ENCODE data around the gene ESYT1.
A peak's percentile ranks its signal among the peaks of the same experiment; 100 is the strongest.

The ESYT1 gene

GRCh38 chr12:56119361-56119796 is 8.7 kb upstream of the ESYT1 start (continued):
- TF ChIP-seq PRDM10 (tag by site-specific recombination; IDR thresholded peaks at IDR 0.05) (peak; percentile 86), GLIS1 (tag by site-specific recombination; IDR thresholded peaks at IDR 0.05) (peak; percentile 88), ZNF473 (tag by site-specific recombination; IDR thresholded peaks at IDR 0.05) (no peak), IKZF3 (tag by site-specific recombination; IDR thresholded peaks at IDR 0.05) (peak; percentile 95), ZXDB (tag by site-specific recombination; IDR thresholded peaks at IDR 0.05) (peak; percentile 72), REST (tag by site-specific recombination; IDR thresholded peaks at IDR 0.05) (0 out of 2 replicates have a peak, but pooled peaks have one; percentile 19), ZBTB48 (tag by site-specific recombination; IDR thresholded peaks at IDR 0.05) (peak; percentile 36; the same call in 1 of the 2 replicates), ZNF335 (tag by site-specific recombination; conservative IDR thresholded peaks at IDR 0.05) (0 out of 2 replicates have a peak, but pooled peaks have one; percentile 19), ZNF747 (tag by site-specific recombination; IDR thresholded peaks at IDR 0.05) (no peak), INSM2 (tag by site-specific recombination; IDR thresholded peaks at IDR 0.05) (peak; percentile 22; the same call in 1 of the 2 replicates), ZNF223 (tag by site-specific recombination; IDR thresholded peaks at IDR 0.05) (no peak), ZBTB17 (tag by site-specific recombination; IDR thresholded peaks at IDR 0.05) (no peak), ZNF692 (tag by site-specific recombination; IDR thresholded peaks at IDR 0.05) (peak; percentile 54; the same call in 1 of the 2 replicates), SP7 (tag by site-specific recombination; IDR thresholded peaks at IDR 0.05) (peak; percentile 62), KLF8 (tag by site-specific recombination; IDR thresholded peaks at IDR 0.05) (peak; percentile 40; the same call in 1 of the 2 replicates), HOXA7 (CRISPR knock-in tag; IDR thresholded peaks at IDR 0.05; ENCODE audit: borderline replicate concordance) (no peak), ZNF366 (tag by site-specific recombination; conservative IDR thresholded peaks at IDR 0.05) (0 out of 2 replicates have a peak, but pooled peaks have one; percentile 31), GLIS2 (tag by site-specific recombination; IDR thresholded peaks at IDR 0.05) (peak; percentile 72), PRDM4 (tag by site-specific recombination; IDR thresholded peaks at IDR 0.05) (0 out of 2 replicates have a peak, but pooled peaks have one; percentile 38), BCL11B (tag by site-specific recombination; IDR thresholded peaks at IDR 0.05; ENCODE audit: low read depth) (peak; percentile 89), ZNF544 (tag by site-specific recombination; IDR thresholded peaks at IDR 0.05) (no peak), CTCF (tag by site-specific recombination; IDR thresholded peaks at IDR 0.05) (peak; percentile 91), ZNF398 (tag by site-specific recombination; IDR thresholded peaks at IDR 0.05) (peak; percentile 19; the same call in 1 of the 2 replicates)
